GM08714 (cell line): Measurements from ENCODE around the gene ITPK1.
"Not testable (repeated sequence)": the region's sequence is repeated elsewhere in the genome, so short reads cannot be mapped to it uniquely, and the experiment has no call there.

Experiments
- H3K4me3 ChIP-seq: fragments of 200-500 bp; sonication (Bioruptor generic); 2 replicates; pipeline ENCODE4 v1.5.1; 2014; ENCODE audit warnings: mild to moderate bottlenecking, low read length, inconsistent platforms
- ZNF274 ChIP-seq: IDR thresholded peaks from 2 replicates; pipeline ENCODE4 v1.6.1; 2012; ENCODE audit warnings: mild to moderate bottlenecking, low read depth, low read length

ITPK1 gene

DNA sequence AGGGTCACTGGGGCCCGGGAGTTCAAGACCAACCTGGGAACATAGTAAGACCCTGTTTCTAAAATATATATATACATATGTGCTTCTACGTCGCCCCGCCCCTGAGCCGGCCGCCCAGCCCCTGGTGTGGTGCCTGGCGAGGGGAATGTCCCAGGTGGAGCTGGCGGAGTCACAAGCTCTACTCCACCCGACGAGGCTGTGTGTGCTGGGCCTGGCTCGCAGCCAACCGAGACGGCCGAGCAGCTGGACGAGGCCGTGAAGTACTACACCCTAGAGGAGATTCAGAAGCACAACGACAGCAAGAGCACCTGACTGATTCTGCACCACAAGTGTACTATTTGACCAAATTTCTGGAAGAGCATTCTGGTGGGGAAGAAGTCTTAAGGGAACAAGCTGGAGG is 22.1 kb upstream of the ITPK1 start:
- H3K4me3 ChIP-seq: no peak overlapping the region

DNA sequence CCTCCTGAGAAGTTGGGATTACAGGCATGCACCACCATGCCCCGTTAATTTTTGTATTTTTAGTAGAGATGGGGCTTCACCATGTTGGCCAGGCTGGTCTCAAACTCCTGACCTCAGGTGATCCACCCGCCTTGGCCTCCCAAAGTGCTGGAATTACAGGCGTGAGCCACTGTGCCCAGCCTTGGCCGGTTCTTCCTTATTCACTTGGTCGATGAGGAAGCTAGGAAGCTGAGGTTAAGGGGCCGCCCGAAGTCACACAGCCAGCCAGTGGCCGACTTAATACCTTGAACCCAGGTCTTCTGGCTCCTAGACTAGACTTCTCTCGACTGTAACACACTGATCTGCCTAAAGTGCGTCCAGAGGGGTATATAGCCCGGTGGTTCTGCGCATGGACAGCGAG is 20.8 kb upstream of the ITPK1 start:
- H3K4me3 ChIP-seq: not testable (repeated sequence)

More for the DNA sequence above, 22.1 kb upstream of the ITPK1 start:
- no peak for TF ChIP-seq ZNF274

DNA sequence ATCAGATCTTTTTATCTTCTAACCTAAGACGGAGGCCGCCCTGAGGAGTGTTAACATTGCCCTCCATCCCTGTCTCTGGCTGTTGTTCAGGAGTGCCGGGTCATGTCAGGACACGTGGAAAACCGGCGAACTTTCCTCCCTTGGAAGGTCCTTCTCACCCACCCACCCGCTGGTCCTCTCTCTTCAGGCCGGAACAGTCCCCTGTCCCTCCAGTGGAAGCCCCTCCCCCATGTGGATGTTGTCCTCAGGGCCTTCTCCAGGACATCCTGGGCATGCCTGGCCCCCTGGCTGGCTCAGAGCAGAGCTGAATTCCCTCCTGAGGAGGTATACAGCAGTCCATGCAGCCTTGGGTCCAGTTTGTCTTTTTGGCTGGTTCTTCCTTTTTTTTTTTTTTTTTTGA is 20.3 kb upstream of the ITPK1 start:
- no peak for TF ChIP-seq ZNF274

DNA sequence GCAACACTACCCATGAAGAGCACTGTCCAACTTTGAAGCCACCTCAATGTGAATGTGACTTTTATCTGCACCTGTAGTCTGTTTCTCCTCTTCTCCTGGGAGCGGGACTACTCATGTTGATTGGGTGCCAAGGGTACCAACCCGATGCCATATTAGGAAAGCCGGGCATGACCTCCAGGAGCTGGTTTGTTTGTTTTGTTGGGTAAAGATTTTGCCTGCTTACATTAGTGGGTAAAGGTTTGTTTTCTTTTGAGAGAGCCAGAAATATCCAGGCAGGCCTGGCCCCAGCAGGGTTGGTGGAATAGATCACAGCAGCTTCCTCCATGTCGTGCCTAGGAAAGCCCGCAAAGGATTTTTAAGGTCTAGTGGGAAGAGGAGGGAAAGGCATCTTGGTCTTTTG is 19.7 kb upstream of the ITPK1 start:
- no peak overlapping the region for H3K4me3 ChIP-seq
- no peak for TF ChIP-seq ZNF274

More for the DNA sequence above, 20.3 kb upstream of the ITPK1 start:
- no peak overlapping the region for H3K4me3 ChIP-seq

DNA sequence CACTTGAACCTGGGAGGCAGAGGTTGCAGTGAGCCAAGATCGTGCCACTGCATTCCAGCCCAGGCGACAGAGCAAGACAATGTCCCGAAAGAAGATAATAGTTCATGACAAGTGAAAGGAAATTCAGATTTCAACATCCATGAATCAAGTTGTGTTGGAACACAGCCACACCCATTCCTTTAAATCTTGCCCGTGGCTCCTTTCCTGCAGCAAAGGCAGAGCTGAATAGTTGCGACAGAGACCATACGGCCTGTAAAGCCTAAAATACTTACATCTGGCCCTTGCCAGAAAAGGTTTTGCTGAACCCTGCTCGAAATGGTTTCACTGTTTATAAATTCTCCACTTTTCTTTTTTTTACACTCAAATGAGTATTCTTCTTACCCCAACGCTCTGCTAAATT is 17.7 kb upstream of the ITPK1 start:
- TF ChIP-seq ZNF274: no peak

DNA sequence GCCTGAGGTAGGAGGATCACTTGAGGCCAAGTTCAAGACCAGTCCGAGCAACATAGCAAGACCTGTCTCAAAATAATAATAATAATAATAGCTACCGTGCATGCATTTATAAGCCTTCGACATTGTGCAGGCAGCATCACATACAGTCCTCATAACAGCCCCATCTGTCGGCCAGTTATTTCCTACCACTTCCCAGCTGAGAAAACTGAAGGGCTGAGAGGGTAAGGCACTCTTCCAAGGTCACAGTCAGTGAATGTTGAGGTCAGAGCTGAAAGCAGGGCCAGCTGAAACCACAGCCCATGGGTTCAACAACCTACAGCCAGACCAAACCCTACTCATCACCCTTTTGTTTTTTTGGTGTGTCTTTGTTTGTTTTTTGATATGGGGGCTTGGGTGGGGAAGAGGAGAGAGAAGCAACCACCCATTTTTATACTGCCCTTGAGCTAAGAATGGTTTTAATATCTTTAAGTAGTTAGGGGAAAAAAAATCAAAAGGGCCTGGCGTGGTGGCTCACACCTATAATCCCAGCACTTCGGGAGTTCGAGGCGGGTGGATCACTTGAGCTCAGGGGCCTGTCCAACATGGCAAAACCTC is 16.8 kb upstream of the ITPK1 start:
- H3K4me3 ChIP-seq: no peak overlapping the region

More for the DNA sequence above, 17.7 kb upstream of the ITPK1 start:
- H3K4me3 ChIP-seq: no peak overlapping the region

DNA sequence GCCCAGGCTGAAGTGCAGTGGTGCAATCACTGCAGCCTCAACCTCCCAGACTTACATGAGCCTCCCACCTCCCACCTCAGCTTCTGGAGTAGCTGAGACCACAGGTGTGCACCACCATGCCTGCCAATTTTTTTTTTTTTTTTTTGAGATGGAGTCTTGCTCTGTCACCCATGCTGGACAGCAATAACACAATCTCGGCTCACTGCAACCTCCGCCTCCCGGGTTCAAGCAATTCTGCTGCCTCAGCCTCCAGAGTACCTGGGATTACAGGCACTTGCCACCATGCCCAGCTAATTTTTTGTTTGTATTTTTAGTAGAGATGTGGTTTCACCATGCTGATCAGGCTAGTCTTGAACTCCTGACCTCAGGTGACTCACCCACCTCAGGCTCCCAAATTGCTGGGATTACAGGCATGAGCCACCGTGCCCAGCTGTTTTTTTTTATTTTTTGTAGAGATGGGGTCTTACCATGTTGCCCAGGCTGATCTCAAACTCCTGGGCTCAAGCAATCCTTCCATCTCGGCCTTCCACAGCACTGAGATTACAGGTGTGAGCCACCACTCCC is 15.6 kb upstream of the ITPK1 start:
- not testable (repeated sequence) for H3K4me3 ChIP-seq

More for the DNA sequence above, 16.8 kb upstream of the ITPK1 start:
- TF ChIP-seq ZNF274: no peak

DNA sequence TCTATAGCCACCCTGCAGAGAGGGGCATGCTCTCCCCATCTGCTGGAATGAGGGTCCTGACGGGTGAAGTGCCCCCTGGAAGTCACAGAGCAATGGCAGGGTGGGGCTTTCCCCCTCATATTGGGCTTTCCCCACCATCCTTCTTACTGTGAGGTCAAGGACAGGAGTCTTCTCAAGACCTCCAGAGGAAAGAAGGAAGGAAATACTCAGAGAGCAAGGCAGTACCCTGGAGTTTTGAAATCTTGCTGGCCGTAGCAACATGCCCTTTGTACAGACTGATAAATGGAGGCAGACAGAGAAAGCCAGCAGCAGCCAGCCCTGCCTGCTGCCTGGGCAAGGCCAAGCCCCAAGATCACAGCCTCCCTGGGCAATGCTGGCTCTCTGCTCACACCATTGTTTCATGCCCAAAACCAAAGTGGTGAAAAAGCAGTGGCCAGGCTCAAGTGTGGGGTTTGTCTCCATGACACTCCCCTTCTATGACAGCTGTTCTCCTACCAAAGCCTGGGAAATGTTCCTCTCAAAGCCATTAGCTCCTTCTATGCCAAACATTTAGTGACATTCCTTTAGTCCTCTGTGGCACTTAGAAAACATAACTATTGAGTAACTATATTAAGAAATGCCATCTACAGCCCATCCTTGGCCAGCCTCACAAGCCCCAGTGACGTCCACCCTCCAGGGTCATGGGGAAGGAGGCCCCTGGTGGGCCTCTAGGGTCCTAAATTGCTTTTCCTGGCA is 13.2 kb upstream of the ITPK1 start:
- H3K4me3 ChIP-seq: no peak overlapping the region
- TF ChIP-seq ZNF274: no peak

DNA sequence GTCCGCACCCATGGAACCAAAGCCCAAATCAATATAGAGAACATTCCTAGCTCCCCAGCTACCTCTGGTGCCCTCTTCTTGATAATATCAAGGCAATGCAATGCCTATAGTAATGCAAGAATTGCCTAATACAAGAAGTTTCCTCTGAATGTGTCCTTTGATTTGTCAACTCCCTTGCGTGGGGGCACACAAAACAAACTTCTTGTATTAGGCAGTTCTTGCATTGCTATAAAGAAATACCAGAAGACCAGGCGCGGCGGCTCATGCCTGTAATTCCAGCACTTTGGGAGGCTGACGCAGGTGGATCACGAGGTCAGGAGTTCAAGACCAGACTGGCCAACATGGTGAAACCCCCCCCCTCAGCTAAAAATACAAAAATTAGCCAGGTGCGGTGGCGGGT is 10.4 kb upstream of the ITPK1 start:
- no peak overlapping the region for H3K4me3 ChIP-seq
- TF ChIP-seq ZNF274: no peak

DNA sequence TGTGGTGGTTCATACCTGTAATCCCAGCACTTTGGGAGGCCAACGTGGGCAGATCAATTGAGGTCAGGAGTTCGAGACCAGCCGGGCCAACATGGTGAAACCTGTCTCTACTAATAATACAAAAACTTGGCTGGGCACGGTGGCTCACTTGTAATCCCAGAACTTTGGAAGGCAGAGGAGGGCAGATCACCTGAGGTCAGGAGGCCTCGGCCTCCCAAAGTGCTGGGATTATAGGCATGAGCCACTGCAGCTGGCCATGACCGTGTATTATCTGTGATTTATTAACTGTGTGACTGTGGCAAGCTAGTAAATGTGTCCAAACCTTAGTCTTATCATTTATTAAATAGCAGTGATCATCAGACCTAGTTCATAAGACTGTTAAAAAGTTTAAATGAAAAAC is 7.1 kb upstream of the ITPK1 start:
- TF ChIP-seq ZNF274: no peak
- H3K4me3 ChIP-seq: no peak overlapping the region

DNA sequence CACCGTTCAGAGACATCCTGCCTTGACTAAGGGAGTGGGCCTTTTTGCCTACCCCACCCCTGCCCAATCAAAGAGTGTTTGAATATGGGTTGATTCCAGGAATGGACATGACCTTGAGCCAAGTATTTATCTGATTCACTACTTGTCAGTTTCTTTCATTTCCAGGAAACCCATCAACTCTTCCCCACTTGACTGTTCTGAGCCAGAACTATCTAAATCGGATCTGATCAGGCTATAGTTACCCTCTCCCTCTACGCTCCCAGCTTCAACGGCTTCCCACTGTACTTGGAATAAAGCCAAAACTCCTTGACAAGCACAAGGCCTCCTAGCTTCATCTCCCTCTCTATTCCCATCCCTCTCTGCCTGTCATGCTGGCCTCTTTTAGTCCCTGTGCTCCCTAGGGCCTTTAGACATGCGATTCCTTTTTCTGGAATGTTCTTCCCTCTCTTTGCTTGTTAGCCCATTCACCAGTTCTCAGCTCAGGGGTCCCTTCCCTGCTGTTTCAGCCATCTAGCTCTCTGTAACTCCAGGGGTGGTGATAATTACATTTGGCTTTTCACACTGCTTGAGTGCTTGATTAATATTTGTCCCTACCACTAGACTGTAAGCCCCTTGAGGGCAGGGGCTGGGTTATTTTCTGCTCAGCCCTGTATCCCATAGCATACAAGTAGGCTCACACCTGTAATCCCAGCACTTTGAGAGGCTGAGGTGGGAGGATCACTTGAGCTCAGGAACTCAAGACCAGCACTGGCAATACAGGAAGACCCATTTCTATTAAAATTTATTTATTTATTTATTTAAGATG is 5.5 kb upstream of the ITPK1 start:
- no peak for TF ChIP-seq ZNF274

DNA sequence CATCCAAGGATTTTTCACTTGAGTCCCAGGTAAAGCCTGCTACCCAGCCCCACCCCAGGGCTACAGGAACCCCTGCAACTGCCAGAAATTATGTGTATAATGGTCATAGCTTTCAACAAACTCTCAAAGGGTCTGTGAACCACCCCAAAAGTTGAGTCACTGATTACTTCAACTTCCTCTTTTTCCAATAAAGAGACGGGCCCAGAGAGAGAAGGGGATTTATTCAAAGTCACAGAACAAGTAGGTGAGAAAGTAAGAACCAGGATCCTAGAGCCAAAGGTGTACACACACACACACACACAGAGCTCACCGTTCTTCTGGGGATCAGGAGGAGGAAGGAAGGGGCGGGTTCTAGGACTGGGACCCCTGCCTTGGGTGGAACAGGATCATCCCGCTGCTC is 4.8 kb upstream of the ITPK1 start:
- no peak overlapping the region for H3K4me3 ChIP-seq
- TF ChIP-seq ZNF274: no peak

More for the DNA sequence above, 5.5 kb upstream of the ITPK1 start:
- H3K4me3 ChIP-seq: no peak overlapping the region

DNA sequence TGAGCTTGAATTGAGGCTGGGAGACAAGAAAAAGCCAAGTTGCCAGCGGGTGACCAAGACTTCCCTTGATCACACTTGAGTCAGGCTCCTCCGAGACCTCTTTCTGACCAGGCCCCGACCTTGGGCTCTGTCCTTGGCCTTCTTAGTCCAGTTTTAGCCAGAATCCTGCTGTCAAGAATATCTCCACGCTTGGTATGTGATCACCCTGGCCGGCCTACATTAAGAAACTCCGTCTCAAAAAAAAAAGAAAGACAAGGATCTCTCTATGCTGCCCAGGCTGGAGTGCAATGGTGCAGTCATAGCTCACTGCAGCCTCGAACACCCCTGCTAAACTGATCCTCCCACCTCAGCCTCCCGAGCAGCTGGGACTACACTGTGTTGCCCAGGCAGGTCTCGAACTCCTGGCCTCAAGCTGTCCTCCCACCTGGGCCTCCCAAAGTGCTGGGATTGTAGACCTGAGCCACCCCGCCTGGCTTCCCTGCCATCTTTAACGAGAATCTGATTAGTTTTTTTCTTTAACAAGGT is 1.0 kb upstream of the ITPK1 start:
- peak overlapping the region; percentile 84; the same call in 1 of the 2 replicates for H3K4me3 ChIP-seq
- TF ChIP-seq ZNF274: no peak

DNA sequence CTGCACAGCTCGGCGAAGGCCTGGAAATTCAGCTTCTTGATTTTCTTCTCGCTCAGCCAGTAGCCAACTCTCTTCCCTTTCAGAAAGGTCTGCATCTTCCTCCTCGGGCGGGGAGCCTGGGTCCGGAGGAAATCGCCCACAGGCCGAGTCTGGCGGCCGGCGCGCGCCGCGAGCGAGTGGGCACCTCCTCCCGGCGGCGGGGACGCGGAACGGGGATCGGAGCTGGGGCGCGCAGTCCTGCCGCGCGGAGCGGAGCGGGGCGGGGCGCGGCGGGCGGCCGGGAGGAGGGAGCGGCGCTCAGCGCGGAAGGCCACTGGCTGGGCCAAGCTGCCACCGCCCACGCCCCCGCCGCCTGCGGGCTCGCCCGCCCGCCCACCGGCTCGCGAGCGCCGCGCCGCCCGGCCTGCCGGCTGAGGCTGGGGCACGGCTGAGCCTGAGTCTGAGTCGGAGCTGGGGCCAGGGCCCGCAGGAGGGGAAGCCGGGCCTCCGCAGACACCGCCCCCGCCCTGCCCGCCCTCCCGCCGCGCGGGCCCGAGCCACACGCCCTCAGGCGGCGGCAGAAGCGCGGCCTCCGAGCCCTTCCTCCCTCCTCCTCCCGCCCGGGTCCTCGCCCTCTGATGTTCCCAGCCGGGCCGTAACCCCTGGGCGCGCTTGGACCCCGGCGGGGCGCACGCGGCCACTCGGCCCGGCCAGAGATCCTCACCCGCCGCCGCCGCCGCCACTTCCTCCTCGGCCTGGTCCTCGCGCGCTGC is 480 bp downstream of the ITPK1 start:
- H3K4me3 ChIP-seq: peak overlapping the region; percentile 87
- TF ChIP-seq ZNF274: no peak
